ENCODE results near the gene TLCD5.

The TLCD5 gene

GRCh38 chr11:120337355-120338106 lies 12.4 kb downstream of the TLCD5 start:
- no peak for DNase-seq (ENCODE audit: low spot score)

GRCh38 chr11:120338107-120338933 lies 13.2 kb downstream of the TLCD5 start:
- no peak for DNase-seq (ENCODE audit: low spot score)

GRCh38 chr11:120339394-120339890 lies 14.3 kb downstream of the TLCD5 start:
- DNase-seq (ENCODE audit: low spot score): no peak

GRCh38 chr11:120340529-120340928 lies 15.4 kb downstream of the TLCD5 start:
- no peak for DNase-seq (ENCODE audit: low spot score)

- DNase-seq (ENCODE audit: low spot score): no peak
Measured at GRCh38 chr11:120342226-120342625, 17.1 kb downstream of the TLCD5 start.

GRCh38 chr11:120342678-120343077 lies 17.6 kb downstream of the TLCD5 start:
- no peak for DNase-seq (ENCODE audit: low spot score)

GRCh38 chr11:120343429-120343828 lies 18.3 kb downstream of the TLCD5 start:
- no peak for DNase-seq (ENCODE audit: low spot score)

- no peak for DNase-seq (ENCODE audit: low spot score)
Measured at GRCh38 chr11:120344302-120345004, 19.4 kb downstream of the TLCD5 start.

GRCh38 chr11:120346233-120346632 lies 21.1 kb downstream of the TLCD5 start:
- no peak for DNase-seq (ENCODE audit: low spot score)

- no peak for DNase-seq (ENCODE audit: low spot score)
Measured at GRCh38 chr11:120350637-120351036, 25.5 kb downstream of the TLCD5 start.

- DNase-seq (ENCODE audit: low spot score): no peak
Measured at GRCh38 chr11:120352405-120352804, 27.3 kb downstream of the TLCD5 start.

- no peak for DNase-seq (ENCODE audit: low spot score)
Measured at GRCh38 chr11:120354068-120354467, 29.0 kb downstream of the TLCD5 start.

- no peak for DNase-seq (ENCODE audit: low spot score)
Measured at GRCh38 chr11:120354779-120355178, 29.7 kb downstream of the TLCD5 start.

GRCh38 chr11:120357620-120358019 lies 32.5 kb downstream of the TLCD5 start:
- no peak for DNase-seq (ENCODE audit: low spot score)

GRCh38 chr11:120358729-120359128 lies 33.6 kb downstream of the TLCD5 start:
- no peak for DNase-seq (ENCODE audit: low spot score)

GRCh38 chr11:120363436-120363835 lies 38.3 kb downstream of the TLCD5 start:
- no peak for DNase-seq (ENCODE audit: low spot score)

- no peak for DNase-seq (ENCODE audit: low spot score)
Measured at GRCh38 chr11:120365512-120365911, 40.4 kb downstream of the TLCD5 start.

- DNase-seq (ENCODE audit: low spot score): no peak
Measured at GRCh38 chr11:120372296-120372695, 47.2 kb downstream of the TLCD5 start.

- DNase-seq (ENCODE audit: low spot score): no peak
Measured at GRCh38 chr11:120375076-120375475, 50.0 kb downstream of the TLCD5 start.

GRCh38 chr11:120376547-120377182 lies 51.6 kb downstream of the TLCD5 start:
- no peak for DNase-seq (ENCODE audit: low spot score)

- DNase-seq (ENCODE audit: low spot score): no peak
Measured at GRCh38 chr11:120378474-120378873, 53.4 kb downstream of the TLCD5 start.

GRCh38 chr11:120381401-120381800 lies 56.3 kb downstream of the TLCD5 start:
- no peak for DNase-seq (ENCODE audit: low spot score)
